HG02973 (cell line): ENCODE measurements around the gene CACNG7.
A peak's percentile ranks its signal among the peaks of the same experiment; 100 is the strongest.
"Not testable (repeated sequence)": the region's sequence is repeated elsewhere in the genome, so short reads cannot be mapped to it uniquely, and the experiment has no call there.

Experiments used
- ATAC-seq: cut with Tn5 transposase; IDR thresholded peaks from one replicate; pipeline ENCODE4 v1.9.1; 2021; ENCODE audit warnings: moderate library complexity; ENCODE audit not compliant: unreplicated experiment

Gene CACNG7

GRCh38 chr19:53908935-53909415 is at the start of gene CACNG7:
Gene CACNG7 (plus strand): TSS chr19:53909278. CDS start chr19:53912832, 3,554 bp downstream.
- no peak for ATAC-seq

GRCh38 chr19:53864308-53864836 is 44.7 kb upstream of the CACNG7 start:
- ATAC-seq, result no peak

- no peak for ATAC-seq
These were observed 43.6 kb upstream of the CACNG7 start for GRCh38 chr19:53865523-53865917.

GRCh38 chr19:53865918-53866864 is 42.9 kb upstream of the CACNG7 start:
- no peak for ATAC-seq

GRCh38 chr19:53866865-53867224 is 42.2 kb upstream of the CACNG7 start:
- no peak for ATAC-seq

- ATAC-seq, result peak; percentile 55
These were observed 41.6 kb upstream of the CACNG7 start, which contains the start of gene MYADM for GRCh38 chr19:53867225-53868090. Gene MYADM (plus strand): TSS chr19:53867883. CDS start chr19:53873530, 5,647 bp downstream.

- ATAC-seq, result no peak
These were observed 40.8 kb upstream of the CACNG7 start for GRCh38 chr19:53868091-53868891.

GRCh38 chr19:53868892-53869804 is 39.9 kb upstream of the CACNG7 start:
- ATAC-seq, result peak; percentile 44

GRCh38 chr19:53869805-53870484 is 39.1 kb upstream of the CACNG7 start:
- not testable (repeated sequence) for ATAC-seq

- no peak for ATAC-seq
These were observed 38.6 kb upstream of the CACNG7 start for GRCh38 chr19:53870485-53870844.

GRCh38 chr19:53871454-53871853 is 37.6 kb upstream of the CACNG7 start:
- ATAC-seq, result no peak

GRCh38 chr19:53872762-53873161 is 36.3 kb upstream of the CACNG7 start:
- no peak for ATAC-seq

GRCh38 chr19:53873773-53874605 is 35.1 kb upstream of the CACNG7 start:
- ATAC-seq, result no peak

GRCh38 chr19:53874606-53874990 is 34.5 kb upstream of the CACNG7 start:
- no peak for ATAC-seq

- ATAC-seq, result no peak
These were observed 33.3 kb upstream of the CACNG7 start for GRCh38 chr19:53875602-53876325.

- ATAC-seq, result no peak
These were observed 32.3 kb upstream of the CACNG7 start for GRCh38 chr19:53876651-53877224.

- no peak for ATAC-seq
These were observed 31.7 kb upstream of the CACNG7 start for GRCh38 chr19:53877361-53877766.
